GM21515 (cell line): ENCODE results near the gene NRG3.

Experiments used
- ATAC-seq: cut with Tn5 transposase; IDR thresholded peaks from one replicate; pipeline ENCODE4 v1.9.1; 2021; ENCODE audit not compliant: unreplicated experiment

NRG3 gene

GRCh38 chr10:81882011-81882410 is 7.0 kb downstream of the NRG3 start:
- no peak for ATAC-seq

- no peak for ATAC-seq
These were observed 9.9 kb downstream of the NRG3 start for GRCh38 chr10:81884856-81885255.

- ATAC-seq, result no peak
These were observed 10.5 kb downstream of the NRG3 start for GRCh38 chr10:81885491-81885890.

GRCh38 chr10:81886939-81887338 is 11.9 kb downstream of the NRG3 start:
- ATAC-seq, result no peak

GRCh38 chr10:81889181-81889769 is 14.3 kb downstream of the NRG3 start:
- ATAC-seq, result no peak

GRCh38 chr10:81894616-81895015 is 19.6 kb downstream of the NRG3 start:
- no peak for ATAC-seq

- no peak for ATAC-seq
These were observed 23.5 kb downstream of the NRG3 start for GRCh38 chr10:81898518-81898917.

- ATAC-seq, result no peak
These were observed 26.0 kb downstream of the NRG3 start for GRCh38 chr10:81900989-81901388.

- ATAC-seq, result no peak
These were observed 28.5 kb downstream of the NRG3 start for GRCh38 chr10:81903472-81903871.

GRCh38 chr10:81905161-81905560 is 30.2 kb downstream of the NRG3 start:
- ATAC-seq, result no peak

- ATAC-seq, result no peak
These were observed 34.5 kb downstream of the NRG3 start for GRCh38 chr10:81909453-81909852.

GRCh38 chr10:81911328-81911727 is 36.3 kb downstream of the NRG3 start:
- no peak for ATAC-seq

- ATAC-seq, result no peak
These were observed 39.9 kb downstream of the NRG3 start for GRCh38 chr10:81914736-81915503.

- no peak for ATAC-seq
These were observed 40.5 kb downstream of the NRG3 start for GRCh38 chr10:81915504-81915897.

- no peak for ATAC-seq
These were observed 42.7 kb downstream of the NRG3 start for GRCh38 chr10:81917666-81918065.

- ATAC-seq, result no peak
These were observed 43.8 kb downstream of the NRG3 start for GRCh38 chr10:81918766-81919165.

- no peak for ATAC-seq
These were observed 45.3 kb downstream of the NRG3 start for GRCh38 chr10:81920213-81920829.

- no peak for ATAC-seq
These were observed 53.1 kb downstream of the NRG3 start for GRCh38 chr10:81928119-81928518.

GRCh38 chr10:81943583-81943982 is 68.6 kb downstream of the NRG3 start:
- ATAC-seq, result no peak

GRCh38 chr10:81944609-81945008 is 69.6 kb downstream of the NRG3 start:
- no peak for ATAC-seq

GRCh38 chr10:81949283-81949682 is 74.3 kb downstream of the NRG3 start:
- no peak for ATAC-seq

GRCh38 chr10:81950358-81950757 is 75.4 kb downstream of the NRG3 start:
- no peak for ATAC-seq
